A549 (cell line): ENCODE data around the gene MKRN1. TPM values are rescaled to one million over a fixed set of nuclear protein-coding genes. Genes with fewer than 3 reads are reported as not detected.

ENCODE experiments used
- ATAC-seq, 2 experiments: fragments of 200-7000 bp in 1 of 2; fragments of >200 bp in 1 of 2; cut with Nextera tagmentation in 1 of 2; cut with Tn5 transposase in 1 of 2; 3 replicates each; pipeline versions ENCODE4 v1.8.0 to v1.9.1; 2018 to 2020; ENCODE audit warnings: mild to moderate bottlenecking in 1 of 2, moderate library complexity in 1 of 2
- CTCF ChIA-PET: fragments of 300-600 bp; sonication (Branson Sonifier 250); formaldehyde crosslinking; extraction: SDS; loops from one replicate; lab custom pipeline; 2021; ENCODE audit warnings: antibody characterized with exemption, inconsistent platforms; lab: Yijun Ruan, JAX
- POLR2A ChIA-PET: fragments of 350-600 bp; formaldehyde crosslinking; extraction: SDS; loops from one replicate; lab custom pipeline; 2021; ENCODE audit warnings: antibody characterized with exemption, inconsistent platforms; lab: Yijun Ruan, JAX
- DNase-seq, 2 experiments: peaks; one replicate each; pipeline versions ENCODE4 v3.0.0 to v3.0.0-alpha.2; 2011 to 2016; ENCODE audit warnings: low read depth in 1 of 2, low spot score in 1 of 2
- FAIRE-seq: peaks from 2 replicates; lab custom pipeline; 2011; peaks lifted over from hg19 to GRCh38; lab: Jason Lieb, UNC
- H3K27ac ChIP-seq, 2 experiments: fragments of >200 bp; sonication (Bioruptor Twin); formaldehyde crosslinking; 3 replicates each; pipeline ENCODE4 v1.5.1; 2016 to 2017
- H3K4me1 ChIP-seq: fragments of >200 bp; sonication (Bioruptor Twin); formaldehyde crosslinking; 3 replicates; pipeline ENCODE4 v1.6.1; 2016
- H3K4me2 ChIP-seq: fragments of >200 bp; sonication (Bioruptor Twin); formaldehyde crosslinking; 3 replicates; pipeline ENCODE4 v1.6.1; 2016
- H3K4me3 ChIP-seq: fragments of >200 bp; sonication (Bioruptor Twin); formaldehyde crosslinking; 3 replicates; pipeline ENCODE4 v1.5.1; 2016
- H3K9me3 ChIP-seq: fragments of >200 bp; sonication (Bioruptor Twin); formaldehyde crosslinking; 3 replicates; pipeline ENCODE4 v1.6.1; 2016
- CEBPB ChIP-seq, 2 experiments: fragments of >200 bp in 1 of 2; sonication (Bioruptor Twin) in 1 of 2; formaldehyde crosslinking in 1 of 2; IDR thresholded peaks; 2 replicates each; pipeline ENCODE4 v1.6.1; 2012 to 2016
- CHD2 ChIP-seq: fragments of 150-350 bp; IDR thresholded peaks from 2 replicates; pipeline ENCODE4 v1.6.1; 2014; ENCODE audit warnings: low read length; ENCODE audit not compliant: partially characterized antibody
- CHD4 ChIP-seq: fragments of 200-600 bp; sonication (generic); IDR thresholded peaks from 2 replicates; pipeline ENCODE4 v1.6.1; 2016; ENCODE audit warnings: antibody characterized with exemption, mild to moderate bottlenecking, borderline replicate concordance
- EHMT2 ChIP-seq: fragments of 200-600 bp; sonication (generic); IDR thresholded peaks from 2 replicates; pipeline ENCODE4 v1.6.1; 2016; ENCODE audit warnings: antibody characterized with exemption, low read depth, mild to moderate bottlenecking, moderate library complexity
- EP300 ChIP-seq, 2 experiments: fragments of >200 bp; sonication (Bioruptor Twin); formaldehyde crosslinking; IDR thresholded peaks; 2 replicates in 1 of 2; 3 replicates in 1 of 2; pipeline ENCODE4 v1.6.1; 2016 to 2017
- FOSL2 ChIP-seq, 2 experiments: fragments of 450-650 bp in 1 of 2; fragments of >200 bp in 1 of 2; sonication (Bioruptor Twin) in 1 of 2; formaldehyde crosslinking; IDR thresholded peaks; 2 replicates each; pipeline versions ENCODE4 v1.5.0 to v1.6.1; 2016 to 2020; ENCODE audit warnings: mild to moderate bottlenecking in 1 of 2, moderate library complexity in 1 of 2
- FOXS1 ChIP-seq: fragments of 250-450 bp; sonication (Bioruptor Pico); IDR thresholded peaks from 2 replicates; pipeline ENCODE4 v1.5.0; 2020; ENCODE audit warnings: mild to moderate bottlenecking, moderate library complexity
- JUN ChIP-seq, 2 experiments: fragments of >200 bp; sonication (Bioruptor Twin); formaldehyde crosslinking; IDR thresholded peaks; 2 replicates in 1 of 2; 3 replicates in 1 of 2; pipeline ENCODE4 v1.6.1; 2016 to 2017
- JUNB ChIP-seq: fragments of >200 bp; sonication (Bioruptor Twin); formaldehyde crosslinking; IDR thresholded peaks from 2 replicates; pipeline ENCODE4 v1.6.1; 2016
- KDM5A ChIP-seq: fragments of 200-600 bp; sonication (generic); IDR thresholded peaks from 2 replicates; pipeline ENCODE4 v1.6.1; 2016; ENCODE audit warnings: antibody characterized with exemption, mild to moderate bottlenecking
- MAZ ChIP-seq: fragments of 150-350 bp; IDR thresholded peaks from 2 replicates; pipeline ENCODE4 v1.6.1; 2014; ENCODE audit warnings: antibody characterized with exemption, low read depth, low read length, borderline replicate concordance
- MYC ChIP-seq: IDR thresholded peaks from 2 replicates; pipeline ENCODE4 v1.6.1; 2012; ENCODE audit warnings: mild to moderate bottlenecking, inconsistent platforms, low read length, improper control_type of control experiment, borderline replicate concordance
- NPAS2 ChIP-seq: fragments of 250-450 bp; sonication (Bioruptor Pico); IDR thresholded peaks from 2 replicates; pipeline ENCODE4 v1.8.0; 2022; ENCODE audit warnings: mild to moderate bottlenecking, moderate library complexity, borderline replicate concordance
- NR3C1 ChIP-seq: fragments of >200 bp; sonication (Bioruptor Twin); formaldehyde crosslinking; IDR thresholded peaks from 3 replicates; pipeline ENCODE4 v1.6.1; 2017
- PHF8 ChIP-seq: fragments of 200-600 bp; sonication (generic); IDR thresholded peaks from 2 replicates; pipeline ENCODE4 v1.6.1; 2016; ENCODE audit warnings: low read depth, mild to moderate bottlenecking, antibody characterized with exemption, moderate library complexity, borderline replicate concordance
- POLR2AphosphoS2 ChIP-seq: conservative IDR thresholded peaks from 2 replicates; pipeline ENCODE4 v1.6.1; 2012; ENCODE audit warnings: low read length, improper control_type of control experiment, inconsistent platforms
- RAD21 ChIP-seq, 2 experiments: fragments of >200 bp in 1 of 2; sonication (Bioruptor Twin) in 1 of 2; formaldehyde crosslinking in 1 of 2; IDR thresholded peaks in 1 of 2; conservative IDR thresholded peaks in 1 of 2; 2 replicates in 1 of 2; 3 replicates in 1 of 2; pipeline ENCODE4 v1.6.1; 2012 to 2018; ENCODE audit warnings: inconsistent platforms in 1 of 2
- RARB ChIP-seq: fragments of 250-450 bp; sonication (Bioruptor Pico); IDR thresholded peaks from 2 replicates; pipeline ENCODE4 v1.8.0; 2021; ENCODE audit warnings: mild to moderate bottlenecking, moderate library complexity
- RCOR1 ChIP-seq: fragments of 150-350 bp; IDR thresholded peaks from 2 replicates; pipeline ENCODE4 v1.6.1; 2014; ENCODE audit warnings: antibody characterized with exemption, low read length, low read depth
- RFX5 ChIP-seq: fragments of 450-650 bp; IDR thresholded peaks from 2 replicates; pipeline ENCODE4 v1.7.1; 2014; ENCODE audit warnings: antibody characterized with exemption, mild to moderate bottlenecking, moderate library complexity
- SMC3 ChIP-seq: fragments of >200 bp; sonication (Bioruptor Twin); formaldehyde crosslinking; IDR thresholded peaks from 3 replicates; pipeline ENCODE4 v1.6.1; 2018; ENCODE audit warnings: inconsistent platforms
- SREBF2 ChIP-seq: fragments of 450-650 bp; IDR thresholded peaks from 2 replicates; pipeline ENCODE4 v1.6.1; 2014; ENCODE audit warnings: mild to moderate bottlenecking, moderate library complexity
- ZC3H11A ChIP-seq: fragments of 450-650 bp; IDR thresholded peaks from 2 replicates; pipeline ENCODE4 v1.6.1; 2014; ENCODE audit warnings: antibody characterized with exemption, mild to moderate bottlenecking
- ZSCAN20 ChIP-seq: fragments of 250-450 bp; sonication (Bioruptor Pico); IDR thresholded peaks from 2 replicates; pipeline ENCODE4 v1.8.0; 2022; ENCODE audit warnings: mild to moderate bottlenecking, moderate library complexity
- WGBS: methylation state at CpG from one replicate; pipeline ENCODE4 v1.1.6; 2017; ENCODE audit errors: missing lambda C conversion rate; 5-methylcytosine and 5-hydroxymethylcytosine counted together
- polyA plus RNA-seq, 4 experiments: library from polyadenylated mRNA; depleted of rRNA in 3 of 4; stranded (reverse); fragments of >200 nt; fragmentation: RNase III in 1 of 4; extraction: RNeasy Plus Mini Kit Qiagen cat#74134 plus additional on column Dnase treatment in 1 of 4; gene quantifications; 2 replicates in 3 of 4; 3 replicates in 1 of 4; pipeline ENCODE4 v1.2.3, GENCODE V29; 2011 to 2017
- TF ChIP-seq, protein P1 (sequence below): fragments of 200-600 bp; sonication (generic); IDR thresholded peaks from 2 replicates; pipeline ENCODE4 v1.6.1; 2016; ENCODE audit warnings: antibody characterized with exemption, mild to moderate bottlenecking, moderate library complexity
- TF ChIP-seq, protein P2 (sequence below): fragments of >200 bp; sonication (Bioruptor Twin); formaldehyde crosslinking; IDR thresholded peaks from 2 replicates; pipeline ENCODE4 v1.6.1; 2016

The MKRN1 gene
- polyA plus RNA-seq, 2 of the 4 experiments (the other 2 are of a cell fraction), result 53.2 to 68.8 TPM

DNA sequence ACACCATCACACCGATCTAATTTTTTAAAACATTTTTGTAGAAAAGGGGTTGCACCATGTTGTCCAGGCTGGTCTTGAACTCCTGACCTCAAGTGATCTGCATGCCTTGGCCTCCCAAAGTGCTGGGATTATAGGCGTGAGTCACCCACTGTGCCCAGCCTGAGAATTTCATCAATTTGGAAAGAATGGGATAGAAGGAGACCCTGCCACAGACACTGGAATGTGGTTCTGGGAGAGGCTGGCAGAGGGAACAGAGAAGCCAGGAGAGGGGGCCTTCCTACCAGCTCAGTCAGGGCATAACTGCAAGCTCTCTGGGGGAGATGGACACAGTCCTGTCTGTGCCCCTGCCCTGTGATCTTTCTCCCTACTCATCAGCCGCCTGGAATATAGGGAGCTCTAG lies 42.1 kb upstream of the MKRN1 start:
- WGBS, result 80% methylated on average over 3 of the region's 3 CpGs
- DNase-seq, result no peak
- ATAC-seq, result peak in 1 of 2 experiments; percentile 18; a peak in 1 of 6 replicates
- no peak overlapping the region for H3K4me2 ChIP-seq
- H3K4me1 ChIP-seq, result peaks cover 5% of the 10 kb centered on the region; the same call in 1 of the 3 replicates
- 0 out of 5 replicates have a peak, but pooled peaks of 1 of the 2 experiments have one; percentile 4 for TF ChIP-seq RAD21 (conservative IDR thresholded peaks at IDR 0.05 in 1 of 2, IDR thresholded peaks at IDR 0.05 in 1 of 2)
- TF ChIP-seq SREBF2, result no peak
- TF ChIP-seq FOSL2 (IDR thresholded peaks at IDR 0.05), result no peak
- peak; percentile 4; the same call in 1 of the 2 replicates for TF ChIP-seq FOSL2 (CRISPR knock-in tag; IDR thresholded peaks at IDR 0.05)
- no peak for TF ChIP-seq KDM5A
- FAIRE-seq, result no peak
- ChIA-PET POLR2A (no interaction called here), CTCF (interaction anchor here (0.7 to 24.2 kb wide), 6 partner anchors 8 to 140 kb away, joined by 3 to 493 read pairs (median 4); partner anchors contain the start of gene DENND2A)
- no peaks in the 10 kb centered on the region for H3K9me3 ChIP-seq
- no peak overlapping the region for H3K4me3 ChIP-seq
- H3K27ac ChIP-seq, result peak overlapping the region in 1 of 2 experiments; percentile 39; a peak in 1 of 6 replicates

DNA sequence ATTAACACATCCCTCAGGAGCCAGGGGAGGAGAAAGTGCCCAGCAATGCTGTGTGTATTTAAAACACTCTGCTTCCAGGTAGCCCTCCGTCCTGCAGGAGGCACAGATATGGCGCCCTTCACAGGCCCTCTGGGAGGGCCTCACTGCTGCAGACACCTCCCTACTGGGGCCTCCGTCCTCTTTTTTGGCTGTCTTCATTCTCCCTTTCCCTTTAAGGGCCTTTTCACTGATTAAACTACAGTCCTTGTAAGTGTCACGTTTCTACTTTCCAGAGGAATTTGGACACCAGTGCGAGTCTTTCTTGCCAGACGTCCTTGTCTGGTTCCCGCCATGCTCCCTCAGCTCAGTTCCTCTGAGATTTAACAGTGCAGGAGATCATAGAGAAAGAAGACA lies 39.7 kb upstream of the MKRN1 start:
- DNase-seq (no peak), FAIRE-seq (no peak), ATAC-seq (no peak)
- Histone ChIP-seq H3K4me2 (no peak overlapping the region), H3K27ac (peak overlapping the region in 1 of 2 experiments; percentile 72; a peak in 2 of 6 replicates), H3K4me1 (peaks cover 5% of the 10 kb centered on the region; the same call in 1 of the 3 replicates), H3K4me3 (no peak overlapping the region), H3K9me3 (no peaks in the 10 kb centered on the region)
- ChIA-PET POLR2A (no interaction called here), CTCF (interaction anchor here (0.6 to 24.2 kb wide), 9 partner anchors 21 to 712 kb away, joined by 3 to 493 read pairs (median 6); partner anchors contain the start of gene DENND2A)
- TF ChIP-seq CHD4 (no peak), MYC (no peak), NR3C1 (no peak), RFX5 (no peak), RARB (CRISPR knock-in tag) (no peak), POLR2AphosphoS2 (no peak), SMC3 (no peak), ZC3H11A (no peak)
- 87% methylated on average over 7 of the region's 7 CpGs for WGBS

GRCh38 chr7:140518370-140519006 lies 39.2 kb upstream of the MKRN1 start:
- peak in 1 of 2 experiments; percentile 21; a peak in 3 of 6 replicates for ATAC-seq
- TF ChIP-seq EP300 (IDR thresholded peaks at IDR 0.05), result no peak
- no peak for TF ChIP-seq FOXS1 (CRISPR knock-in tag)
- no peak for TF ChIP-seq JUN (IDR thresholded peaks at IDR 0.05)
- TF ChIP-seq MAZ, result no peak
- TF ChIP-seq NPAS2, result no peak
- TF ChIP-seq JUNB, result no peak
- TF ChIP-seq, protein P1, sequence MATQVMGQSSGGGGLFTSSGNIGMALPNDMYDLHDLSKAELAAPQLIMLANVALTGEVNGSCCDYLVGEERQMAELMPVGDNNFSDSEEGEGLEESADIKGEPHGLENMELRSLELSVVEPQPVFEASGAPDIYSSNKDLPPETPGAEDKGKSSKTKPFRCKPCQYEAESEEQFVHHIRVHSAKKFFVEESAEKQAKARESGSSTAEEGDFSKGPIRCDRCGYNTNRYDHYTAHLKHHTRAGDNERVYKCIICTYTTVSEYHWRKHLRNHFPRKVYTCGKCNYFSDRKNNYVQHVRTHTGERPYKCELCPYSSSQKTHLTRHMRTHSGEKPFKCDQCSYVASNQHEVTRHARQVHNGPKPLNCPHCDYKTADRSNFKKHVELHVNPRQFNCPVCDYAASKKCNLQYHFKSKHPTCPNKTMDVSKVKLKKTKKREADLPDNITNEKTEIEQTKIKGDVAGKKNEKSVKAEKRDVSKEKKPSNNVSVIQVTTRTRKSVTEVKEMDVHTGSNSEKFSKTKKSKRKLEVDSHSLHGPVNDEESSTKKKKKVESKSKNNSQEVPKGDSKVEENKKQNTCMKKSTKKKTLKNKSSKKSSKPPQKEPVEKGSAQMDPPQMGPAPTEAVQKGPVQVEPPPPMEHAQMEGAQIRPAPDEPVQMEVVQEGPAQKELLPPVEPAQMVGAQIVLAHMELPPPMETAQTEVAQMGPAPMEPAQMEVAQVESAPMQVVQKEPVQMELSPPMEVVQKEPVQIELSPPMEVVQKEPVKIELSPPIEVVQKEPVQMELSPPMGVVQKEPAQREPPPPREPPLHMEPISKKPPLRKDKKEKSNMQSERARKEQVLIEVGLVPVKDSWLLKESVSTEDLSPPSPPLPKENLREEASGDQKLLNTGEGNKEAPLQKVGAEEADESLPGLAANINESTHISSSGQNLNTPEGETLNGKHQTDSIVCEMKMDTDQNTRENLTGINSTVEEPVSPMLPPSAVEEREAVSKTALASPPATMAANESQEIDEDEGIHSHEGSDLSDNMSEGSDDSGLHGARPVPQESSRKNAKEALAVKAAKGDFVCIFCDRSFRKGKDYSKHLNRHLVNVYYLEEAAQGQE, result no peak
- TF ChIP-seq, protein P2, sequence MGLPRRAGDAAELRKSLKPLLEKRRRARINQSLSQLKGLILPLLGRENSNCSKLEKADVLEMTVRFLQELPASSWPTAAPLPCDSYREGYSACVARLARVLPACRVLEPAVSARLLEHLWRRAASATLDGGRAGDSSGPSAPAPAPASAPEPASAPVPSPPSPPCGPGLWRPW, result no peak
- TF ChIP-seq EHMT2, result no peak
- TF ChIP-seq RCOR1, result no peak
- TF ChIP-seq PHF8, result no peak
- no peak for TF ChIP-seq CHD4
- TF ChIP-seq ZC3H11A, result no peak
- no peak for TF ChIP-seq NR3C1
- TF ChIP-seq ZSCAN20, result no peak
- no peak for TF ChIP-seq CHD2
- no peak for TF ChIP-seq CEBPB (IDR thresholded peaks at IDR 0.05)
- no peak for TF ChIP-seq FOSL2 (IDR thresholded peaks at IDR 0.05)
- no peak for TF ChIP-seq FOSL2 (CRISPR knock-in tag; IDR thresholded peaks at IDR 0.05)
- no peak for FAIRE-seq
- peaks cover 5% of the 10 kb centered on the region; the same call in 1 of the 3 replicates for H3K4me1 ChIP-seq
- POLR2A ChIA-PET, result interaction anchor here (1.2 to 2.0 kb wide), 2 partner anchors 23 to 134 kb away, joined by 4 to 9 read pairs; no protein-coding TSS in a partner anchor
- WGBS, result 93% methylated on average over 15 of the region's 15 CpGs
- CTCF ChIA-PET, result interaction anchor here (0.5 to 24.2 kb wide), 50 partner anchors 8 to 712 kb away, joined by 3 to 493 read pairs (median 5); partner anchors contain the start of genes ADCK2 and DENND2A
- no peak for DNase-seq
- no peak overlapping the region for H3K4me3 ChIP-seq
- peak overlapping the region; percentile 61 for H3K4me2 ChIP-seq
- no peaks in the 10 kb centered on the region for H3K9me3 ChIP-seq
- peak overlapping the region; percentile 50 to 72; a peak in 5 of 6 replicates for H3K27ac ChIP-seq
